ENCODE measurements around the gene THTPA. TPM values are rescaled to one million over a fixed set of nuclear protein-coding genes. Genes with fewer than 3 reads are reported as not detected.

Gene THTPA
- total and polyA plus RNA-seq, 2 of the 13 experiments (the other 11 are each of a cell fraction or from before 2014, with no cell fraction given) = 7.4 to 8.7 TPM

- peak; percentile 70 for TF ChIP-seq SP5 (CRISPR knock-in tag; IDR thresholded peaks at IDR 0.05; ENCODE audit: borderline replicate concordance, low read depth)
- TF ChIP-seq BHLHE40 (IDR thresholded peaks at IDR 0.05; ENCODE audit: low read length) = no peak
- 0 out of 2 replicates have a peak, but pooled peaks have one; percentile 12 for TF ChIP-seq ZNF10 (CRISPR knock-in tag; IDR thresholded peaks at IDR 0.05; ENCODE audit: borderline replicate concordance, low read depth)
- TF ChIP-seq ZNF101 (CRISPR knock-in tag; IDR thresholded peaks at IDR 0.05; ENCODE audit: borderline replicate concordance, low read depth) = no peak
- no peak for TF ChIP-seq ELF4 (CRISPR knock-in tag; IDR thresholded peaks at IDR 0.05; ENCODE audit: borderline replicate concordance)
- TF ChIP-seq GATAD2A (CRISPR knock-in tag; IDR thresholded peaks at IDR 0.05) = 0 out of 2 replicates have a peak, but pooled peaks have one; percentile 8
- peak; percentile 23 for TF ChIP-seq TEAD3 (CRISPR knock-in tag; optimal IDR thresholded peaks at IDR 0.05; ENCODE audit: borderline replicate concordance)
- 0 out of 2 replicates have a peak, but pooled peaks have one; percentile 28 for TF ChIP-seq ZFP91 (CRISPR knock-in tag; IDR thresholded peaks at IDR 0.05; ENCODE audit: borderline replicate concordance)
- no peak for TF ChIP-seq ISX (CRISPR knock-in tag; conservative IDR thresholded peaks at IDR 0.05)
- TF ChIP-seq ARHGAP35 (CRISPR knock-in tag; IDR thresholded peaks at IDR 0.05; ENCODE audit: borderline replicate concordance) = no peak
- no peak for TF ChIP-seq BCLAF1 (IDR thresholded peaks at IDR 0.05)
- TF ChIP-seq, protein P1, sequence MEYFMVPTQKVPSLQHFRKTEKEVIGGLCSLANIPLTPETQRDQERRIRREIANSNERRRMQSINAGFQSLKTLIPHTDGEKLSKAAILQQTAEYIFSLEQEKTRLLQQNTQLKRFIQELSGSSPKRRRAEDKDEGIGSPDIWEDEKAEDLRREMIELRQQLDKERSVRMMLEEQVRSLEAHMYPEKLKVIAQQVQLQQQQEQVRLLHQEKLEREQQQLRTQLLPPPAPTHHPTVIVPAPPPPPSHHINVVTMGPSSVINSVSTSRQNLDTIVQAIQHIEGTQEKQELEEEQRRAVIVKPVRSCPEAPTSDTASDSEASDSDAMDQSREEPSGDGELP (IDR thresholded peaks at IDR 0.05; ENCODE audit: borderline replicate concordance, low read depth) = peak; percentile 68
- no peak for TF ChIP-seq ZNF615 (CRISPR knock-in tag; IDR thresholded peaks at IDR 0.05; ENCODE audit: borderline replicate concordance)
- 0 out of 2 replicates have a peak, but pooled peaks have one; percentile 28 for TF ChIP-seq STAT5B (CRISPR knock-in tag; IDR thresholded peaks at IDR 0.05)
- TF ChIP-seq SRF (IDR thresholded peaks at IDR 0.05; ENCODE audit: low read depth, low read length) = no peak
- 0 out of 2 replicates have a peak, but pooled peaks have one; percentile 8 for TF ChIP-seq NFE2L1 (CRISPR knock-in tag; IDR thresholded peaks at IDR 0.05; ENCODE audit: borderline replicate concordance)
- TF ChIP-seq POLR2G (IDR thresholded peaks at IDR 0.05; ENCODE audit: low read depth, low read length) = peak; percentile 9; the same call in 1 of the 2 replicates
- TF ChIP-seq MXD4 (CRISPR knock-in tag; IDR thresholded peaks at IDR 0.05) = no peak
- TF ChIP-seq SIN3A (IDR thresholded peaks at IDR 0.05; ENCODE audit: borderline replicate concordance, low read depth, low read length) = peak; percentile 59; the same call in 1 of the 2 replicates
- TF ChIP-seq MYC (CRISPR knock-in tag; IDR thresholded peaks at IDR 0.05; ENCODE audit: borderline replicate concordance) = no peak
- no peak for TF ChIP-seq ZFP41 (CRISPR knock-in tag; IDR thresholded peaks at IDR 0.05; ENCODE audit: borderline replicate concordance)
- no peak for TF ChIP-seq SP140L (CRISPR knock-in tag; IDR thresholded peaks at IDR 0.05; ENCODE audit: borderline replicate concordance)
- TF ChIP-seq SMARCE1 (IDR thresholded peaks at IDR 0.05; ENCODE audit: borderline replicate concordance) = no peak
Measured at GRCh38 chr14:23566778-23567185, 10.7 kb downstream of the THTPA start (continued).

All from HepG2 (cell line).